Suprapubic skin (tissue), 2 donors: ENCODE results near the gene NCK1.
"Not testable (repeated sequence)": the region's sequence is repeated elsewhere in the genome, so short reads cannot be mapped to it uniquely, and the experiment has no call there.

Experiments
- EP300 ChIP-seq: sonication (generic); formaldehyde crosslinking; IDR thresholded peaks from one replicate; pipeline ENCODE4 v1.6.1; 2017; ENCODE audit warnings: antibody characterized with exemption
- POLR2A ChIP-seq, 2 donors: fragments of 450-650 bp; IDR thresholded peaks; one replicate each; pipeline ENCODE4 v1.6.1; 2017; ENCODE audit warnings: antibody characterized with exemption in 2 of 2, mild to moderate bottlenecking in 2 of 2, moderate library complexity in 2 of 2

DNA sequence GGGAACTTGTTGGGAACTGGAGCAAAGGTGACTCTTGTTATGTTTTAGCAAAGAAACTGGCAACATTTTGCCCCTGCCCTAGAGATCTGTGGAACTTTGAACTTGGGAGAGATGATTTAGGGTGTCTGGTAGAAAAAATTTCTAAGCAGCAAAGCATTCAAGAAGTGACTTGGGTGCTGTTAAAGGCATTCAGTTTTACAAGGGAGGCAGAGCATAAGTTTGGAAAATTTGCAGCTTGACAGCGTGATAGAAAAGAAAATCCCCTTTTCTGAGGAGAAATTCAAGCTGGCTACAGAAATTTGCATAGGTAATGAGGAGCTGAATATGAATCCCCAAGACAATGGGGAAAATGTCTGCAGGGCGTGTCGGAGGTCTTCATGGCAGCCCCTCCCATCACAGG lies 10.2 kb downstream of the NCK1 start:
- TF ChIP-seq POLR2A (IDR thresholded peaks at IDR 0.05); EP300: not testable (repeated sequence)
